GM21367 (cell line): ENCODE results near the gene SKIC8.
A peak's percentile ranks its signal among the peaks of the same experiment; 100 is the strongest.

ENCODE experiments used
- ATAC-seq: cut with Tn5 transposase; IDR thresholded peaks from one replicate; pipeline ENCODE4 v1.9.1; 2021; ENCODE audit not compliant: unreplicated experiment

Gene SKIC8

DNA sequence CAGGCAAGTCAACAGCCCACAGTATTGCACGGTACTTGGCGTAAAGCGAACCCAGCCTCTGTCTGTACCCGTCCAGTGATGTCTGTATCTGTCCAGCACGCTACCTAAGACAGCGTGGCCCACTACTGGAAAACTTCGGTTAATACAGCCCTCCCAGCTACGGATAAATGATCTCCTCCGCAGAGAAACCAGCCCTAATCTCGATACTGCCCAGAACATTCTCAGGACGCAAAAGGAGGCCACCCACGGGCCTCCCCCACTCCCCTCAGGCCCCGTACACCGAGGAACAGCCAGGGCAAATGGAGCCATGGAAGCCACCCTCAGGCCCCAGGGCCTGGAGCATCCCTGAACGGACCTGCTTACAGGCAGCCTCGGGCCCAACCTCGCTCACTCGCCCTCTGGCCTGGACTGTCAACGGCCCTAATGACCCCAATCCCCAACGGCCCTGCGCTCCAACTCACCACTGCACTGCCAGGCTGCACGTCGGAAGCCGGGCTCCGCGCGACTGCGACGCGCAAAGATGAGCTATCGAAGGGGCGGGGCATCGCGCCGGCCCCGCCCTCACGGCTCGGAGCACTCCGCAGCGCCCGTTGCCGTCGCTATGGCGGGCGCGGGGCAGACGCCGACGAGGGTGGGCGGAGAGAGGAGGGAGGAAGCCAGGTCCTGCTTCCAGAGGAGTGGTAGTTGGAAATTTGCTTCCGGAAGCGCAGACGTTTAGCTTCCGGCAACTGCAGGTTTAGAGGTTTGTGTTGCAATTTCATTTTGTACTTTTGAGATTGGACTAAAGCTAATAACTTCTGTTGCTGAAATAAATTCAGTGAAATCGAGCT lies at the start of gene SKIC8:
Gene SKIC8 (minus strand): TSS at position 509 of the 830 bp plus-strand sequence. CDS start 3,923 bp downstream, outside the sequence.
- peak; percentile 65 for ATAC-seq

GRCh38 chr15:78347586-78348543 lies 48.5 kb upstream of the SKIC8 start:
- no peak for ATAC-seq

DNA sequence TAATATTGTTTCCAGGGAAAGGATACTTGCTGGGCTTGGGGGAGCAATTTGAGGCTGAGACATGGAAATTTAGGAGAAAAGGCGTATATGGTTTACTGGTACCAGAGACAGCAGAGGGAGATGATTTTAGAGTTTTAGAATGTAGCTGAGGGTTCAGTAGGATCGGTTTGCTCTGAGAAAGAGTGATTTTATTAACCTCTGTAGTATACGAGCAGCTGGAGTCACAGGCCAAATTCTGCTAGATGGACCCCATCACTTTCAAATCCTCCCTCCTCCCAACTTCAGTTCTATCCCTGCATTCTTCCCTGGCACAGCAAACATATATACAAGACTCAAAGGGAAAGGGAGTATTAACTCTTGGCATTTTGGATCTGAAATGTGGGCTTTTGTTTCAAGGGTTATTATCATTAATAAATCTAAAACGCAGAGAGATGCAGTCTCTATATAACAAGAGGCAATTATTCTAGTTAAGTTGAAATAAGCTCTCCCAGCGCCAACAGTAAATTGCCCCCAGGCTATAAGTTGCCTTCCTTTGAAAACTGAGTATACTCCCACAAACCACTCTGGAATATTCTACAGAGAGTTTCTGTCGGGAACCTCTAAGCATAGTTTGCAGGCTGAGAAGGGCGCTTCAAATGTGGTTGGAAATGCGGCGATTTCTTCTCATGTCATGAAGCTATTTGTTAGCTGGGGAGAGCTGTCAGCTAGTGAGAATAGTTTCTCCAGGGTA lies 46.2 kb upstream of the SKIC8 start:
- ATAC-seq = no peak

DNA sequence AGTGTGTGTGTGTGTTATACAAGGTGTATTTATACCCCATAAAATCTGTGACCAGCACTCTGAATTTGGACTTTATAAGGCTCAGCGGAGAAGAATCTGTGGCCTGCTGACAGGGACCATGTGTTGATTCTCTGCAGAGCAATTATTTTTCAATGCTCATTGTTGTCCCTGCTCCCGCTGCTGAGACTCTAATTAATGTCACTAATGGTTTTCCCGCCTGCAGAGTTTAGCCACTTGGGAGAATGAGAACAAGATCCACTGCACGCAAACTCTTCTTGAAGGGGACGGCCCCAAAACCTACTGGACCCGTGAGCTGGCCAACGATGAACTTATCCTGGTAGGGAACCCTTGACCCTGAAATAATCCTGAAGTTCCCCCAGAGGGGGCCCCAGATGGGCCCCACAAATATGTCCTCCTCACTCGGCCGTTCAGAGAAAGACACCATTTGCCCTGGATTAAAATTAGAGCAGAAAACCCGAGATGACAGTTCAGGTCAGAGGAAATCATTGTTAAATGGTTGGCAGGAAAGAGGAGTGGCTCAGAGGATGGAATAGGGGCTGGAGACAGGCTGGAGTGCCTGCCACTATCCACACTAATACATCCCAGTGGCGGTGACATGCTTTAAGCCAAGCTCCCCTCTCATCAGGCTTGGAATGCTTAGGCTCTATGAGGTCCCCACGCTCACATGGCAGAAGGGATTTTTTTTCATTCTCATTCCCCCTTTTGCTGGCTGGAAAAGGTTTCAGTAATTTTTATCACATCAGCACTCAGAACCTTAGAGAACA lies 44.1 kb upstream of the SKIC8 start:
- ATAC-seq = no peak

DNA sequence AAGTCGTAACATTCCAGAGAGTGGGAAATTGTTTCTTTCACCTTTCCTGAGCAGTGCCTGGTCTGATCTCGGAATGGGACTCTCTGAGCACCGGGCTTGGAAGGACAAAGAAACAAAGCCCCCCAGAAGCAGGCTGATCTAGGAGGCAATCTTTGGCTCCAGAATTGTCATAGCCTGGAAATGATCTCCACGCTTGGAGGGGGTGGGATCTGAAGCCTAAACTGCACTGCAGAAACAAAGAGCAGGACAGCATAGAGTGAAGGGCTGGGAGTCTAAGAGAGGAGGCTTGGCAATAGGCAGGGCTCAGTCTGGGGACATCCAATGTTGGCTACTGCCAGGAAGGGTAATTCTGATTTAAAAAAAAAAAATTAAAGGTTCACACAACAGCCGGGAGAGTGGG lies 42.6 kb upstream of the SKIC8 start:
- ATAC-seq = no peak

- ATAC-seq = no peak
Measured at GRCh38 chr15:78341057-78341987, 41.9 kb upstream of the SKIC8 start.

DNA sequence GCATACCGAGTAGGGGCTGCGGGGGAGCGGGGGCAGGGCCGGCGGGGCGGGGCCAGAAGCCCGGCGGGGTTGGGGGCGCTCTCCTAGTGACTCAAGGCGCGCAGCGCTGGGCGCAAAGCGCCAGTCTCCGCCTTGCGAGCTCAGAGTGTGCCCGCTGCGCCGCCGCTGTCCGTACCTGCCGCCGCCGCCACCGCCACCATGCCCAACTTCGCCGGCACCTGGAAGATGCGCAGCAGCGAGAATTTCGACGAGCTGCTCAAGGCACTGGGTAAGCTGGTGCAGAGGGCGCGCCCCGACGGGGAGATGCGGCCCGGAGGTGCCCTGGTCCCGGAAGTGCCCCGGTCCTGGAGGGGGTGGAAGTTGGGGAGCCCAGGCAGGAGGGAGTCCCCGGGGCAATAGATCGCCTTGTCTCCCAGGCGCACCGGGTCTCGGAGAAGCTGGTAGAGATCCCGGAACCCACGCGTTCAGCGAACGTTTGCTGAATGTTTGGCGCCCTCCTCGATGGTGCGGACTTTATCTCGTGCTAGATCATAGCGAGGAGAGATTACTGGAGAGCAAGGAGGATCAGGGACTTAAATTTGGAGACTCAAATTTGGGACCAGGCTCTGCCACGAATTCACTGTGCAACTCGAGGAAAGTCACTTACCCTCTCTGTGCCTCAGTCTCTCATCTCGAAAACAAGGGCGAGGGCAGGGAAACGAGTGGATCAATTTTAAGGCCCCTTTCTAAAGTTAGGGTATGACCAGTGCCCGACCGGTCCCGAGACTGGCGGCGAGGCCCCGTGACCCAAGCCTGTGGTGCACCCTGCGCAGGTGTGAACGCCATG lies 41.0 kb upstream of the SKIC8 start, which contains the start of gene CRABP1:
Gene CRABP1 (plus strand): TSS at position 123 of the 826 bp plus-strand sequence. CDS start 76 bp downstream, at position 199.
- ATAC-seq = no peak

GRCh38 chr15:78339559-78339958 lies 40.1 kb upstream of the SKIC8 start:
- ATAC-seq = no peak

GRCh38 chr15:78338781-78339180 lies 39.4 kb upstream of the SKIC8 start:
- no peak for ATAC-seq

- no peak for ATAC-seq
Measured at GRCh38 chr15:78335985-78336384, 36.6 kb upstream of the SKIC8 start.

GRCh38 chr15:78334845-78335244 lies 35.4 kb upstream of the SKIC8 start:
- no peak for ATAC-seq

- no peak for ATAC-seq
Measured at GRCh38 chr15:78329625-78330024, 30.2 kb upstream of the SKIC8 start.

GRCh38 chr15:78327466-78327865 lies 28.1 kb upstream of the SKIC8 start:
- ATAC-seq = no peak

DNA sequence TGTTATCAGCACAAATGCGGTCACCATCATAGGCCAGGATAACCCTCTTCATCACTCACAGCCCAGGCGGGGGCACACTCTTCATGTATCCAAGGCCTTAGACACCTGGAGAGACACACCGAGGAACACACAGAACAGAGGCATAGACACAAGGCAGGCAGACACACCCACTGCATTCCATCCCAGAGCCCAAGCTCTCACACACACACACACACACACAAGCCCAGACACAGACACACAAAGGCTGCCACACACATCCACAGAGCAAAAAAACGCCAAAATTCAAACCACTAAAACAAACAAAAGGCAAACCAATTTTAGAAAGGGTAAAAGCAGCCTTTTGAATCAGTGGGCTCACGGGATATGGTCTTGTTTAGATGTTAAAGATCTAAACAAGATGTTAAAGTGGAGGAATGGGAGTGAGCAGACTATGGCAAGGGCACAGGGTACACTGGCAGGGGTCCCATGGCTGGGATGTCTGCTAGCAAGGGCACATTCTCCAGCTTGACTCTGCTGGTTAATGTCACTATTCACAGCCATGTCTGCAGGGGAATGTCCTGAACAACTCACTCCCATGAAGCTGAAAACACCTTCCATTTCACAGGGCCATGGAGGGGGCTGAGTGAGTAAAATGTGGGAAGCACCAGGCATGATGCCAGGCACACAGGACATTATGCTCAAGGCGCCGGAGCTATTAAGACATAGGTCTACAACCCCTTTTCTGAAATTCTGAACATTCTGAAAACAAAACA lies 25.9 kb upstream of the SKIC8 start:
- ATAC-seq = no peak

- ATAC-seq = no peak
Measured at GRCh38 chr15:78324144-78324543, 24.7 kb upstream of the SKIC8 start.

DNA sequence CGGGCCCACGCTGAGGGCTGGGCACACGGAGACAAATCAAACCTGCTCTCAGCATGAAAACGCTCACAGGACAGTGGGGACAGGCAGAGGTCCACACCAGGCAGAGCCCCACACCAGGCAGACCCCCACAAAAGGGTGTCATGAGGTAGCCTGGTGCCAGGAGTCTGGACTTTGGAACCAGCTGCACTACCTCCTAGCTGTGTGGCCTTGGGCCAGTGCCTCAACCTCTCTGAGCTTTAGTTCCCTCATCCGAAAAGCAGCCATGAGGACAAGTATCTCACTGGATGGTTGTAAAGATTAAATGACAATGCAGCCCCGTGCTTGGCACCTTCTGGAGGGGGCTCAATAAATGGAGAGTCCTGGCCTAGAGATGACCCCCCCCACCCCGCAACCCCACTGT lies 24.3 kb upstream of the SKIC8 start:
- ATAC-seq = no peak

- ATAC-seq = no peak
Measured at GRCh38 chr15:78322724-78323521, 23.5 kb upstream of the SKIC8 start.
